ENCODE measurements around the gene ATF7IP2.

Gene ATF7IP2

GRCh38 chr16:10493276-10493675, 107.4 kb downstream of the ATF7IP2 start:
- H3K4me3 ChIP-seq (ENCODE audit: low read depth, low read length): no peak overlapping the region
- TF ChIP-seq, protein P1, sequence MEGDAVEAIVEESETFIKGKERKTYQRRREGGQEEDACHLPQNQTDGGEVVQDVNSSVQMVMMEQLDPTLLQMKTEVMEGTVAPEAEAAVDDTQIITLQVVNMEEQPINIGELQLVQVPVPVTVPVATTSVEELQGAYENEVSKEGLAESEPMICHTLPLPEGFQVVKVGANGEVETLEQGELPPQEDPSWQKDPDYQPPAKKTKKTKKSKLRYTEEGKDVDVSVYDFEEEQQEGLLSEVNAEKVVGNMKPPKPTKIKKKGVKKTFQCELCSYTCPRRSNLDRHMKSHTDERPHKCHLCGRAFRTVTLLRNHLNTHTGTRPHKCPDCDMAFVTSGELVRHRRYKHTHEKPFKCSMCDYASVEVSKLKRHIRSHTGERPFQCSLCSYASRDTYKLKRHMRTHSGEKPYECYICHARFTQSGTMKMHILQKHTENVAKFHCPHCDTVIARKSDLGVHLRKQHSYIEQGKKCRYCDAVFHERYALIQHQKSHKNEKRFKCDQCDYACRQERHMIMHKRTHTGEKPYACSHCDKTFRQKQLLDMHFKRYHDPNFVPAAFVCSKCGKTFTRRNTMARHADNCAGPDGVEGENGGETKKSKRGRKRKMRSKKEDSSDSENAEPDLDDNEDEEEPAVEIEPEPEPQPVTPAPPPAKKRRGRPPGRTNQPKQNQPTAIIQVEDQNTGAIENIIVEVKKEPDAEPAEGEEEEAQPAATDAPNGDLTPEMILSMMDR (IDR thresholded peaks at IDR 0.05; ENCODE audit: borderline replicate concordance, insufficient read depth, low read depth, low read length): no peak

DNA sequence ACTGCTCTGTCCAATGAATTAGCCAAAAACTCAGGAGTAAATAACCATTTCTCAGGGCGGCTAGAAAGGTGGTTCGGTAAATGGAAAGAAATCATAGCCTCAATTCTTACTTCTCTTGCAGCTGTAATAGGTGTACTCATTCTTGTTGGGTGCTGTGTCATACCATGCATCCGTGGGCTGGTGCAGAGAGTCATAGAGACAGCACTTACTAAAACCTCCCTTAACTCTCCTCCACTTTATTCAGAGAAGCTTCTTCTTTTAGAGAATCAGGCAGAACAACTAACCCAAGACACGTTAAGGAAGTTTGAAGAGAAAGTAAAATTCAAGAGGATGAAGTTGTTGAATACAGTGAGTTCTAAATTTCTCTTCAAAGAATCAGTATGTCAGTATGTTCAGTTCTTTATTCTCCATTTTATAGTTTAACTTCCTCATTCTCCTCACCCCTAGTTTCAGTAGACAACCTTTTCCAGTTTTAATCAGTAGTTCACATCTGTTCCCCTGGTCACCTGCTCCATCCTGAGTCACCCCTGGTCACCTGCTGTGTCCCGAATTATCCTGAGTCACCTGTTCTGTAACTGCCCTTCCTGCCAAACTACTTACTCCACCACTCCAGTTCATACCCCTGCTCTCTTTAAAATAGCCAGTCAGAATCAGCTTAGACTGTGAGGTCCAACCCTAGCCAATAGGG, 108.6 kb downstream of the ATF7IP2 start:
- TF ChIP-seq, protein P1 (IDR thresholded peaks at IDR 0.05; ENCODE audit: borderline replicate concordance, insufficient read depth, low read depth, low read length): no peak
- H3K4me3 ChIP-seq (ENCODE audit: low read depth, low read length): no peak overlapping the region

DNA sequence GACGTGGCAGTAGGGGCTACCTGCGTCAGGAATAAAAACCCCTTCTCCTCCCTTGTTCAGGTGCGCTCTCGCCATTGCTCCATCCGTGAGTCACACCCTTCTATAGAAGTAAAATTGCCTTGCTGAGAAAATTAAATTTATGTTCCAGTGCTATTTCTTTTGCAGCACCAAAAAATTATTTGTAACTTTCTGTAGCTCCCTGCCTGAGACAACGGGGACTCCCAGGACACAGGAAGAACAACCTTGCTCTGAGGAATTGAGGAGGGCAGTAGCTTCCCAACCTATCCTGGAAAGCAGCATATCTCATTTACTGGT, 109.1 kb downstream of the ATF7IP2 start:
- H3K4me3 ChIP-seq (ENCODE audit: low read depth, low read length): no peak overlapping the region
- TF ChIP-seq, protein P1 (IDR thresholded peaks at IDR 0.05; ENCODE audit: borderline replicate concordance, insufficient read depth, low read depth, low read length): no peak

GRCh38 chr16:10497132-10498101, 111.6 kb downstream of the ATF7IP2 start:
- H3K4me3 ChIP-seq (ENCODE audit: low read depth, low read length): no peak overlapping the region
- TF ChIP-seq, protein P1 (IDR thresholded peaks at IDR 0.05; ENCODE audit: borderline replicate concordance, insufficient read depth, low read depth, low read length): no peak

DNA sequence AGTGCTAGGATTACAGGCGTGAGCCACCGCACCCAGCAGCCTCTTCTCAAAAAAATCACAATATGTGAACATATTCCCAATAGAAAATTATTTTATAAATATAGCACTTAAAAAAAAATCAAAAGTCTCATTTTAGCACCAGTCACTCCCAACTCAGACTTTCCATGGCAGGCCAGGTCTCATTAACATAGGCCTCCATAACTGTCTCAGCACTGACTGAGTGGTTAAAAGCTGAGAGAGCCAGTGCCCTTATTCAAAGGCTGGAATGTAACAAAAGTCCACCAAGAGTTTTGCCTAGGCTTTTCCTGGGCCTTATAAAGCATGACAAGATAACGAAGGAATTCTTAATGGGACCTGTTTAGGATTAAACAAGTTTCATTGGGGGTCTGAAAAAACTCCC, 114.7 kb downstream of the ATF7IP2 start:
- no peak overlapping the region for H3K4me3 ChIP-seq (ENCODE audit: low read depth, low read length)
- TF ChIP-seq, protein P1 (IDR thresholded peaks at IDR 0.05; ENCODE audit: borderline replicate concordance, insufficient read depth, low read depth, low read length): no peak

DNA sequence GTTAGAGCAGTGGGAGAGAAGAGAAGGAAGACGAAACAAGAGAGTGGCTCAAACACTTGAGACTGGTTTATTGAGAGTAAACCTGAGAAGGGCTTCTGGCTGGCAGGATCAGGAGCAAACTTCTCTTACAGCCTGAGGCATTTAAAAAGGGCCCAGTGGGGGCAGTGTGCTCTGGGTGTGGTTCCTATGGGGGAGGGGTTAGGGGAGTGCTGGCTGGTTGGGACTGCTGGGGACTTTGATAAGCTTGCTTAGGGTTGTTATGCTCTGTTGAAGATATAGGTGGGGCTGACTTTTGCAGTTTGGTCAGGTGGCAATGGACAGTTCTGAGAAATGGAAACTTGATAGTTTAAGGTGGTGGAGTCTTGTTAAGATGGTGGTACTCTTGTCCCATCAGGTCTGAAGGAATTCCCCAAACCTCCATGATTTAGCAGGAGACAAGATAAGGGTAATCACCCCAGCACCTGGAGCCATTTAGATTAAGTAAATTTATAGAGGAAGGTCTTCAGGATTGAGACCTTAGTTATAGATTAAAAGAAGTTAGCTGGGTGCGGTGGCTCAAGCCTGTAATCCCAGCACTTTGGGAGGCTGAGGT, 115.3 kb downstream of the ATF7IP2 start:
- TF ChIP-seq, protein P1 (IDR thresholded peaks at IDR 0.05; ENCODE audit: borderline replicate concordance, insufficient read depth, low read depth, low read length): no peak

More for the DNA sequence above, 115.3 kb downstream of the ATF7IP2 start:
- no peak overlapping the region for H3K4me3 ChIP-seq (ENCODE audit: low read depth, low read length)
